Measurements from ENCODE around the gene ZIC1. TPM values are rescaled to one million over a fixed set of nuclear protein-coding genes. Genes with fewer than 3 reads are reported as not detected.
A peak's percentile ranks its signal among the peaks of the same experiment; 100 is the strongest.

Gene ZIC1
- total RNA-seq, 4 donors from 2014 or later: not detected

GRCh38 chr3:147412917-147413685 is 3.9 kb downstream of the ZIC1 start:
- Histone ChIP-seq H3K36me3 (no peaks in the 10 kb centered on the region), H3K27me3 (peaks cover 21 to 100% (median 57%) of the 10 kb centered on the region in 4 donors), H3K4me1 (peaks cover 18 to 51% (median 31%) of the 10 kb centered on the region in 3 donors), H3K9me3 (peaks cover 0 to 41% (median 23%) of the 10 kb centered on the region in 3 donors), H3K27ac (no peak overlapping the region), H3K4me3 (peak overlapping the region in 2 of 4 donors; percentile 26 to 52)
- intact Hi-C loops (cut with DNase I): no loop called here
- no peak for TF ChIP-seq CTCF (IDR thresholded peaks at IDR 0.05)
- no peak for TF ChIP-seq POLR2A (IDR thresholded peaks at IDR 0.05)
- 10 to 13% methylated on average over 12 to 35 of the region's 37 CpGs for WGBS, 2 donors
- DNase-seq: no peak

GRCh38 chr3:147413686-147414389 is 4.7 kb downstream of the ZIC1 start:
- WGBS, 2 donors: 9 to 12% methylated on average over 23 to 24 of the region's 24 CpGs
- TF ChIP-seq POLR2A (IDR thresholded peaks at IDR 0.05): no peak
- intact Hi-C loops (cut with DNase I): no loop called here
- no peak for DNase-seq
- Histone ChIP-seq H3K27ac (no peak overlapping the region), H3K9me3 (peaks cover 0 to 35% (median 20%) of the 10 kb centered on the region in 3 donors), H3K4me3 (peak overlapping the region in 2 of 4 donors; percentile 26 to 52), H3K36me3 (no peaks in the 10 kb centered on the region), H3K4me1 (peaks cover 18 to 54% (median 33%) of the 10 kb centered on the region in 3 donors), H3K27me3 (peaks cover 18 to 100% (median 55%) of the 10 kb centered on the region in 4 donors)

GRCh38 chr3:147414390-147415138 is 5.4 kb downstream of the ZIC1 start:
- no peak for DNase-seq
- Histone ChIP-seq H3K27me3 (peaks cover 17 to 100% (median 52%) of the 10 kb centered on the region in 4 donors), H3K9me3 (peaks cover 0 to 35% (median 17%) of the 10 kb centered on the region in 3 donors), H3K27ac (no peak overlapping the region), H3K4me1 (peaks cover 17 to 55% (median 39%) of the 10 kb centered on the region in 3 donors), H3K4me3 (no peak overlapping the region), H3K36me3 (no peaks in the 10 kb centered on the region)
- WGBS, 2 donors: 25 to 27% methylated on average over 18 of the region's 18 CpGs
- intact Hi-C loops (cut with DNase I): no loop called here
- TF ChIP-seq CTCF (IDR thresholded peaks at IDR 0.05) (no peak), POLR2A (IDR thresholded peaks at IDR 0.05) (no peak)

GRCh38 chr3:147415286-147415685 is 6.1 kb downstream of the ZIC1 start:
- no peak overlapping the region for H3K27ac ChIP-seq
- H3K9me3 ChIP-seq: peaks cover 0 to 33% (median 10%) of the 10 kb centered on the region in 3 donors
- no peaks in the 10 kb centered on the region for H3K36me3 ChIP-seq
- no peak overlapping the region for H3K4me3 ChIP-seq
- intact Hi-C loops (cut with DNase I): no loop called here
- H3K27me3 ChIP-seq: peaks cover 10 to 100% (median 52%) of the 10 kb centered on the region in 4 donors
- no peak for TF ChIP-seq CTCF (IDR thresholded peaks at IDR 0.05)
- no peak for TF ChIP-seq POLR2A (IDR thresholded peaks at IDR 0.05)
- no peak for DNase-seq
- 10 to 19% methylated on average over 5 to 6 of the region's 6 CpGs for WGBS, 2 donors
- peaks cover 10 to 55% (median 37%) of the 10 kb centered on the region in 3 donors for H3K4me1 ChIP-seq

GRCh38 chr3:147415874-147416273 is 6.7 kb downstream of the ZIC1 start:
- H3K36me3 ChIP-seq: no peaks in the 10 kb centered on the region
- H3K27me3 ChIP-seq: peaks cover 11 to 100% (median 52%) of the 10 kb centered on the region in 4 donors
- peaks cover 4 to 50% (median 31%) of the 10 kb centered on the region in 3 donors for H3K4me1 ChIP-seq
- DNase-seq: no peak
- intact Hi-C loops (cut with DNase I): no loop called here
- no peak for TF ChIP-seq CTCF (IDR thresholded peaks at IDR 0.05)
- no peak for TF ChIP-seq POLR2A (IDR thresholded peaks at IDR 0.05)
- 4 to 19% methylated on average over 2 of the region's 2 CpGs for WGBS, 2 donors
- no peak overlapping the region for H3K4me3 ChIP-seq
- H3K27ac ChIP-seq: no peak overlapping the region
- H3K9me3 ChIP-seq: peaks cover 0 to 29% (median 9%) of the 10 kb centered on the region in 3 donors
